Panc1 (cell line): ENCODE data around the gene RPS27L. TPM values are rescaled to one million over a fixed set of nuclear protein-coding genes. Genes with fewer than 3 reads are reported as not detected.

Experiments used
- ATAC-seq: fragments of 200-7000 bp; cut with Tn5 transposase; 2 replicates; pipeline ENCODE4 v1.9.1; 2020; ENCODE audit warnings: mild to moderate bottlenecking, moderate library complexity
- BruUV-seq: library from RNA; stranded (reverse); fragments of 400-500 nt; replicated peaks from 2 replicates; lab custom pipeline; 2021; lab: Mats Ljungman, UMichigan
- CTCF ChIA-PET: fragments of 300-600 bp; sonication (Branson Sonifier 250); formaldehyde crosslinking; loops from one replicate; lab custom pipeline; 2022; ENCODE audit warnings: antibody characterized with exemption; lab: Charles Lee
- POLR2A ChIA-PET: fragments of 300-600 bp; sonication (Branson Sonifier 250); formaldehyde crosslinking; loops from one replicate; lab custom pipeline; 2022; ENCODE audit warnings: antibody characterized with exemption; lab: Charles Lee
- DNase-seq: peaks from one replicate; pipeline ENCODE4 v3.0.0-alpha.2; 2010; ENCODE audit warnings: low read depth, low spot score
- H3K27ac ChIP-seq: 2 replicates; pipeline ENCODE4 v1.5.1; 2011; ENCODE audit warnings: mild to moderate bottlenecking, low read length, inconsistent platforms
- H3K27me3 ChIP-seq: fragments of 200-500 bp; sonication (Bioruptor generic); 2 replicates; pipeline ENCODE4 v1.6.0; 2014; ENCODE audit warnings: low read length, inconsistent platforms; ENCODE audit not compliant: control insufficient read depth, insufficient read depth
- H3K36me3 ChIP-seq: fragments of 200-500 bp; sonication (Bioruptor generic); 2 replicates; pipeline ENCODE4 v1.5.1; 2014; ENCODE audit warnings: inconsistent platforms, mild to moderate bottlenecking, low read length, moderate library complexity; ENCODE audit not compliant: control insufficient read depth, insufficient read depth
- H3K4me1 ChIP-seq: 2 replicates; pipeline ENCODE4 v1.5.1; 2011; ENCODE audit warnings: inconsistent platforms, mild to moderate bottlenecking, low read length, moderate library complexity; ENCODE audit not compliant: control insufficient read depth, insufficient read depth
- H3K4me3 ChIP-seq, 2 experiments: 2 replicates each; pipeline ENCODE4 v1.5.1; 2011 to 2012; ENCODE audit warnings: low read depth in 2 of 2, low read length in 2 of 2, mild to moderate bottlenecking in 2 of 2, inconsistent platforms in 1 of 2, moderate library complexity in 1 of 2
- H3K9me3 ChIP-seq: fragments of 200-500 bp; sonication (Bioruptor generic); 2 replicates; pipeline ENCODE4 v1.5.1; 2014; ENCODE audit warnings: low read depth, mild to moderate bottlenecking, inconsistent platforms, low read length, moderate library complexity; ENCODE audit not compliant: control insufficient read depth, insufficient read depth
- CTCF ChIP-seq: fragments of 450-650 bp; IDR thresholded peaks from 2 replicates; pipeline ENCODE4 v1.5.1; 2017; ENCODE audit warnings: mild to moderate bottlenecking
- POLR2AphosphoS5 ChIP-seq: IDR thresholded peaks from 2 replicates; pipeline ENCODE4 v1.6.1; 2012; ENCODE audit warnings: mild to moderate bottlenecking, low read depth, low read length, moderate library complexity
- REST ChIP-seq, 2 experiments: IDR thresholded peaks; 2 replicates each; pipeline ENCODE4 v1.6.1; 2011 to 2012; ENCODE audit warnings: low read depth in 2 of 2, control low read depth in 1 of 2, low read length in 1 of 2, mild to moderate bottlenecking in 1 of 2, moderate library complexity in 1 of 2; ENCODE audit not compliant: insufficient read depth in 1 of 2
- SIN3A ChIP-seq: IDR thresholded peaks from 2 replicates; pipeline ENCODE4 v1.6.1; 2012; ENCODE audit warnings: low read depth, mild to moderate bottlenecking, low read length, moderate library complexity, borderline replicate concordance; ENCODE audit not compliant: insufficient read depth
- TCF7L2 ChIP-seq: IDR thresholded peaks from 2 replicates; pipeline ENCODE4 v1.6.1; 2011; ENCODE audit warnings: mild to moderate bottlenecking, low read depth, low read length, inconsistent platforms
- in situ Hi-C: cut with HindIII; loops from 2 replicates; pipeline ENCODE4 v1.10.0; 2016; ENCODE audit warnings: low sequenced_read_pairs, low pct_unique_long_range_greater_than_20kb
- intact Hi-C: fragments of 100-400 bp; cut with micrococcal nuclease; formaldehyde crosslinking; loops from one replicate; pipeline ENCODE4 v1.10.0; 2022; ENCODE audit not compliant: unreplicated experiment
- total RNA-seq: library from RNA; stranded (reverse); gene quantifications from one replicate; pipeline ENCODE4 v1.2.1, GENCODE V29; 2021; ENCODE audit not compliant: unreplicated experiment

The RPS27L gene
- total RNA-seq, 1 experiment from 2014 or later = 61.3 TPM

- CTCF ChIA-PET = no interaction called here
- no TSS peak for BruUV-seq
- peak; percentile 97 for ATAC-seq
- Histone ChIP-seq H3K4me1 (peaks cover 8% of the 10 kb centered on the region), H3K27ac (peak overlapping the region; percentile 88), H3K4me3 (peak overlapping the region; percentile 58 to 90), H3K9me3 (peaks cover 14% of the 10 kb centered on the region; the same call in 1 of the 2 replicates), H3K36me3 (no peaks in the 10 kb centered on the region; the same call in 1 of the 2 replicates), H3K27me3 (no peaks in the 10 kb centered on the region)
- POLR2A ChIA-PET = no interaction called here
- TF ChIP-seq REST (IDR thresholded peaks at IDR 0.05; ENCODE audit: insufficient read depth in 1 of 2, low read depth in 2 of 2, low read length in 1 of 2) (no peak), SIN3A (no peak; the same call in 1 of the 2 replicates), POLR2AphosphoS5 (no peak), CTCF (no peak; the same call in 1 of the 2 replicates), TCF7L2 (no peak)
- in situ Hi-C loops (no loop called here), intact Hi-C loops (no loop called here)
- no peak for DNase-seq
Measured at GRCh38 chr15:63122002-63122875, 35.0 kb downstream of the RPS27L start.

- in situ Hi-C loops = no loop called here
- ChIA-PET CTCF (interaction anchor here (0.7 kb wide), 1 partner anchor 74 kb away, joined by 3 read pairs; no protein-coding TSS in a partner anchor), POLR2A (no interaction called here)
- Histone ChIP-seq H3K27ac (peak within 1 kb of the TSS; percentile 97), H3K27me3 (no peaks in the 10 kb centered on the region), H3K4me3 (peak within 1 kb of the TSS; percentile 58 to 90), H3K4me1 (peaks cover 8% of the 10 kb centered on the region), H3K36me3 (no peaks in the 10 kb centered on the region; the same call in 1 of the 2 replicates), H3K9me3 (peaks cover 14% of the 10 kb centered on the region; the same call in 1 of the 2 replicates)
- intact Hi-C loops = no loop called here
- no TSS peak for BruUV-seq
- peak; percentile 97 for ATAC-seq
- DNase-seq = no peak
- TF ChIP-seq POLR2AphosphoS5 = peak; percentile 50
- TF ChIP-seq CTCF = no peak
- peak; percentile 96; the same call in 1 of the 2 replicates for TF ChIP-seq SIN3A
Measured at GRCh38 chr15:63121382-63122001, 35.8 kb downstream of the RPS27L start, which contains the start of gene LACTB. TSS of gene LACTB (plus strand) at chr15:63121861. CDS start at chr15:63121872, 11 bp downstream.
